Upper lobe of right lung (tissue), 1 donor: ENCODE results near the gene LTA. TPM values are rescaled to one million over a fixed set of nuclear protein-coding genes. Genes with fewer than 3 reads are reported as not detected.

ENCODE experiments used
- ATAC-seq: fragments of 200-7000 bp; cut with Tn5 transposase; one replicate; pipeline ENCODE4 v1.9.1; 2020; ENCODE audit warnings: mild to moderate bottlenecking, moderate library complexity
- DNase-seq: peaks from one replicate; pipeline ENCODE4 v3.0.0-alpha.2; 2020
- H3K27ac ChIP-seq: fragments of 200-600 bp; one replicate; pipeline ENCODE4 v1.8.0; 2022
- H3K27me3 ChIP-seq: fragments of 200-600 bp; one replicate; pipeline ENCODE4 v1.8.0; 2022; ENCODE audit warnings: mild to moderate bottlenecking
- H3K36me3 ChIP-seq: fragments of 200-600 bp; one replicate; pipeline ENCODE4 v1.8.0; 2022
- H3K4me1 ChIP-seq: fragments of 200-600 bp; one replicate; pipeline ENCODE4 v1.8.0; 2022
- H3K4me3 ChIP-seq: fragments of 200-600 bp; one replicate; pipeline ENCODE4 v1.8.0; 2022; ENCODE audit warnings: mild to moderate bottlenecking
- H3K9me3 ChIP-seq: fragments of 200-600 bp; one replicate; pipeline ENCODE4 v1.8.0; 2022
- intact Hi-C: fragments of 100-400 bp; cut with DNase I; formaldehyde crosslinking; loops from one replicate; pipeline ENCODE4 v1.11.0; 2022
- total RNA-seq: library from RNA; stranded (reverse); fragmentation: NEBNext Ultra II Directional; extraction: Animal tissue kit (Norgen Biotek cat#: 25700); gene quantifications from one replicate; pipeline ENCODE4 v1.2.1, GENCODE V29; 2021
- TF ChIP-seq, protein P1 (sequence below): fragments of 200-600 bp; IDR thresholded peaks from one replicate; pipeline ENCODE4 v1.8.0; 2022; ENCODE audit warnings: antibody characterized with exemption
- donor health status: DM: no; HTN: yes; CAD: no; lungs with severe emphysema.

Gene LTA
- total RNA-seq, 1 donor from 2014 or later = 0.46 TPM

DNA sequence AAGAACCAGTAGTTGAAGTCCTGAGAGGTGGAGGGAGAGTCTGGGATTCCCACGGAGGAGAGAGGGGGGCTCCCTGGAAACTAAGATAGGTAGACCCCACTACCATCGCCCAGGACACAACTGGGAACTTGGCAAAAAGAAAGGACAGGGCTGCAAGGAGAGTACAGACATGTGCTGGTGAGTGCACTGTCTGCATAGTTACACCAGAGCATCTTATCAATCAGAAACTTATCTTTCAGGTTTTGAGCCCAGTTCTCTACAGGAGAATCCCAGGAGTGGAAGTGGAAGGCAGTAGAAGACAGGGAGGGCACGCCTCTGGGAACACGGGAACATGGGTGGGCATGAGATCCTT is 12.5 kb upstream of the LTA start:
- Histone ChIP-seq H3K4me3 (no peak overlapping the region), H3K9me3 (no peaks in the 10 kb centered on the region), H3K4me1 (peaks cover 51% of the 10 kb centered on the region), H3K27me3 (no peaks in the 10 kb centered on the region), H3K36me3 (peaks cover 27% of the 10 kb centered on the region), H3K27ac (peak overlapping the region; percentile 73)
- intact Hi-C loops = no loop called here
- TF ChIP-seq, protein P1, sequence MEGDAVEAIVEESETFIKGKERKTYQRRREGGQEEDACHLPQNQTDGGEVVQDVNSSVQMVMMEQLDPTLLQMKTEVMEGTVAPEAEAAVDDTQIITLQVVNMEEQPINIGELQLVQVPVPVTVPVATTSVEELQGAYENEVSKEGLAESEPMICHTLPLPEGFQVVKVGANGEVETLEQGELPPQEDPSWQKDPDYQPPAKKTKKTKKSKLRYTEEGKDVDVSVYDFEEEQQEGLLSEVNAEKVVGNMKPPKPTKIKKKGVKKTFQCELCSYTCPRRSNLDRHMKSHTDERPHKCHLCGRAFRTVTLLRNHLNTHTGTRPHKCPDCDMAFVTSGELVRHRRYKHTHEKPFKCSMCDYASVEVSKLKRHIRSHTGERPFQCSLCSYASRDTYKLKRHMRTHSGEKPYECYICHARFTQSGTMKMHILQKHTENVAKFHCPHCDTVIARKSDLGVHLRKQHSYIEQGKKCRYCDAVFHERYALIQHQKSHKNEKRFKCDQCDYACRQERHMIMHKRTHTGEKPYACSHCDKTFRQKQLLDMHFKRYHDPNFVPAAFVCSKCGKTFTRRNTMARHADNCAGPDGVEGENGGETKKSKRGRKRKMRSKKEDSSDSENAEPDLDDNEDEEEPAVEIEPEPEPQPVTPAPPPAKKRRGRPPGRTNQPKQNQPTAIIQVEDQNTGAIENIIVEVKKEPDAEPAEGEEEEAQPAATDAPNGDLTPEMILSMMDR = no peak
- ATAC-seq (no peak), DNase-seq (no peak)

DNA sequence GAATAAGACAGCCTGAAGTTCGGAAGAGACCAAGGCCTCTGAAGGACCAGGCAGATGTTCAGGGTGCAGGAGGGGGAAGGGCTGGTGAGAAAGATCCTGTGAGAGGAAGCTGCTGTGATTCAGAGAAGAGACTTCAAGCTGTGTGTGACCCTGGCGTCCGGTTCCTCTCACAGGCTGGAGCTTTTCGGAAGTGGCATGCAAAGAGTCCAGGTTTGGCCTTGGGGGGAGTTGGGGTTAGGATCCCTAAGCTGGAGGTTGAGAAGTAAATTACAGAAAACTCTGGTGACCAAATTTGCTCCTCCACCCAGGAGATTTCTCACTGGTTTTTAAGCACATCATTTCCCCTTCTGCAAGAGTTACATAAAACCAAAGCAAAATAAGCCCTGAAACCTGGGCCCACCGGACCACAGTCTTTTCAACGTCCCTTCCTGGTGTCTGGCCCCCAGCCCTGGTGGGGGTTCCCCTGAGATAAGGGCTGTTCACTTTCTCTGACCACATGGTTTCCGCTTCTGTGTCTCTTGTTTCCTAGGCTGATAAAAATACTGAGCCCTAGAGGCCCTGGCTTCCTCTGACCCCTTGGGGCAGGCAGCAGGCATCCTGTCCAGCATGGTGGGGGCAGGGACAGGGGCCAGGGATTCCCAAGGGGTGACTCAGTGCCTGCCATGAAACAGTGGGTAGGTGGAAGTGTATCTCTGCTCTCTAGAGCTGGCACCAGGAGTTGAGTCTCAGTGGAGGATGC is 12.0 kb upstream of the LTA start:
- no peaks in the 10 kb centered on the region for H3K9me3 ChIP-seq
- H3K36me3 ChIP-seq = peaks cover 26% of the 10 kb centered on the region
- H3K27me3 ChIP-seq = no peaks in the 10 kb centered on the region
- H3K4me3 ChIP-seq = no peak overlapping the region
- ATAC-seq = peak; percentile 70
- intact Hi-C loops = no loop called here
- peak; percentile 73 for DNase-seq
- H3K27ac ChIP-seq = peak overlapping the region; percentile 73
- peaks cover 51% of the 10 kb centered on the region for H3K4me1 ChIP-seq
- TF ChIP-seq, protein P1 = no peak

DNA sequence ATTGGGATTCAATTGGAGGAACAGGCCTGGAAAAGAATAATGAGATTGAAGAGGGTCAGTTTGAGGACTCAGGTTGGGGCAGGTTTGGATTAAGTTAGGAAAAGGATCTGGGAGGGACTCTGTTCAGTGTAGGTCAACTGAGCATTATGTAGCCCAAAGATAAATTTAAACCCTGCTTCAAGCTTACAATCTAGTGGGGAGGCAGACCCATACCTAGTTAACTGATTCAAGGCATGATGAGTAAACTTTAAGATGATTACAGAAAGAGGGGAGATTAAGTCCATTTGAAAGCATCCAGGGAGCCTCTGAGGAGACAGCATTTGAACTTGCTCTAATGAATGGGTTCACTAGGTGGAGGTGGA is 11.4 kb upstream of the LTA start:
- Histone ChIP-seq H3K9me3 (no peaks in the 10 kb centered on the region), H3K27me3 (no peaks in the 10 kb centered on the region), H3K4me1 (peaks cover 51% of the 10 kb centered on the region), H3K4me3 (no peak overlapping the region), H3K27ac (peak overlapping the region; percentile 73), H3K36me3 (peaks cover 26% of the 10 kb centered on the region)
- intact Hi-C loops = no loop called here
- DNase-seq (no peak), ATAC-seq (no peak)
- TF ChIP-seq, protein P1 = no peak

DNA sequence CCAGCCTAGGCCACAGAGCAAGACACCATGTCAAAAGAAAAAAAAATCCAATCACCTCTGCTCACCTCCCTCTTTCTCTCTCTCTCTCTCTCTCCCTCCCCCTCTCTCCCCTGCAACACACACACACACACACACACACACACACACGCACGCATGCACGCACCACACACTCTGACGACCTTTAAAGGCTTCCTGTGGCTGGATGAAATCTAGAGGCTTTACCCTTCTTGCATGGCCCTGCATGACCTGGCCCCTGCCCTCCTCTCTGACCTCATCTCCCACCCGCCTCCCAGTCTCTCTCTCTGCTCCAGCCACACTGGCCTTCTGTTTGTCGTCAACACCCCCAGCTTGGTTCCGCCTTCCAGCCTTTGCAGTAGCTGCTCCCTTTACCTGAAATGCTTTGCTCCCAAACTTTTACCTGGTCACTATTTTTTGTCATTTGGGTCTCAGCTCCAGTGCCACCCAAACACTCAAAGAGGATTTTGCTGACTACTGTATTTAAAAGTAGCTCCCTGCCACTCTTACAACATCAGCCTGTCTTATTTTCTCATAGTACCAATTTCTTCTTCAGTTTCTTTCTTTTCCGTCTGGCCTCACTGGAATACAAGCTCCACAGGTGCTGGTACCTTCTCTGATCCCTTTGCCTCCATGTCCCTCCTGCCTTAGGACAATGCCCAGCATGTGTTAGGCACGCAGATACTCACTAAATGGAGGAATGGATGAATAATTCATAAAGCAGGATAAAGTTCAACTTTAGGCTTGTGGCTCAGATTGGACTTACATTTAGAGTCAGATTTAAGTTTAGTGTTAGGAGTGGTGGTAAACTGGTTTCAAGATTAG is 4.3 kb upstream of the LTA start:
- H3K27ac ChIP-seq = no peak overlapping the region
- peaks cover 4% of the 10 kb centered on the region for H3K4me1 ChIP-seq
- no peaks in the 10 kb centered on the region for H3K27me3 ChIP-seq
- H3K9me3 ChIP-seq = no peaks in the 10 kb centered on the region
- intact Hi-C loops = no loop called here
- no peaks in the 10 kb centered on the region for H3K36me3 ChIP-seq
- peak; percentile 48 for ATAC-seq
- TF ChIP-seq, protein P1 = no peak
- no peak overlapping the region for H3K4me3 ChIP-seq
- no peak for DNase-seq

DNA sequence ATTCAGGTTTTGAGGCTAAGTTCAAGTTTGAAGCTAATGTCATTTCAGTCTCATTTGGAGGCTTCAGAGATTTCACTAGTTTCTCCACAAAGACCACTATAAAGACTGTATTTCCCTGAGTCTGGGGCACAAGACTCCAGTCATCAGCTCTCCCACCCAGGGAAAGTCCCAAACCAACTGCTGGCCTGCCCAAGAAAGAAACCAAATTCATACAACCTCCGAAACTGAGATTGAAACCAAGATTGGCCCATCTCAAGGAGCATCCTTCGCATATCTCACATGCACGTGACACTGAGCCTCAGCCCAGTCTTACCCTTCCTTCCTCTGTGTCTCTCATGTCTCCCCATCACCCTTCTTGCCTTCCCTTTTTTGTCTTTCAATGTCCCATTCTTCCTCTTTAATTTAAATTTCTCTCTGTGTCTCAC is 3.5 kb upstream of the LTA start:
- Histone ChIP-seq H3K9me3 (no peaks in the 10 kb centered on the region), H3K4me1 (peaks cover 4% of the 10 kb centered on the region), H3K36me3 (no peaks in the 10 kb centered on the region), H3K4me3 (no peak overlapping the region), H3K27me3 (no peaks in the 10 kb centered on the region), H3K27ac (no peak overlapping the region)
- TF ChIP-seq, protein P1 = no peak
- intact Hi-C loops = no loop called here
- ATAC-seq = peak; percentile 86
- DNase-seq = no peak
